Panc1 (cell line): Measurements from ENCODE around the gene TRAF3IP1. TPM values are rescaled to one million over a fixed set of nuclear protein-coding genes. Genes with fewer than 3 reads are reported as not detected.

Source experiments
- ATAC-seq: fragments of 200-7000 bp; cut with Tn5 transposase; 2 replicates; pipeline ENCODE4 v1.9.1; 2020; ENCODE audit warnings: mild to moderate bottlenecking, moderate library complexity
- BruUV-seq: library from RNA; stranded (reverse); fragments of 400-500 nt; replicated peaks from 2 replicates; lab custom pipeline; 2021; lab: Mats Ljungman, UMichigan
- CTCF ChIA-PET: fragments of 300-600 bp; sonication (Branson Sonifier 250); formaldehyde crosslinking; loops from one replicate; lab custom pipeline; 2022; ENCODE audit warnings: antibody characterized with exemption; lab: Charles Lee
- POLR2A ChIA-PET: fragments of 300-600 bp; sonication (Branson Sonifier 250); formaldehyde crosslinking; loops from one replicate; lab custom pipeline; 2022; ENCODE audit warnings: antibody characterized with exemption; lab: Charles Lee
- DNase-seq: peaks from one replicate; pipeline ENCODE4 v3.0.0-alpha.2; 2010; ENCODE audit warnings: low read depth, low spot score
- H3K27ac ChIP-seq: 2 replicates; pipeline ENCODE4 v1.5.1; 2011; ENCODE audit warnings: mild to moderate bottlenecking, low read length, inconsistent platforms
- H3K27me3 ChIP-seq: fragments of 200-500 bp; sonication (Bioruptor generic); 2 replicates; pipeline ENCODE4 v1.6.0; 2014; ENCODE audit warnings: low read length, inconsistent platforms; ENCODE audit not compliant: control insufficient read depth, insufficient read depth
- H3K36me3 ChIP-seq: fragments of 200-500 bp; sonication (Bioruptor generic); 2 replicates; pipeline ENCODE4 v1.5.1; 2014; ENCODE audit warnings: inconsistent platforms, mild to moderate bottlenecking, low read length, moderate library complexity; ENCODE audit not compliant: control insufficient read depth, insufficient read depth
- H3K4me1 ChIP-seq: 2 replicates; pipeline ENCODE4 v1.5.1; 2011; ENCODE audit warnings: inconsistent platforms, mild to moderate bottlenecking, low read length, moderate library complexity; ENCODE audit not compliant: control insufficient read depth, insufficient read depth
- H3K4me3 ChIP-seq, 2 experiments: 2 replicates each; pipeline ENCODE4 v1.5.1; 2011 to 2012; ENCODE audit warnings: low read depth in 2 of 2, low read length in 2 of 2, mild to moderate bottlenecking in 2 of 2, inconsistent platforms in 1 of 2, moderate library complexity in 1 of 2
- H3K9me3 ChIP-seq: fragments of 200-500 bp; sonication (Bioruptor generic); 2 replicates; pipeline ENCODE4 v1.5.1; 2014; ENCODE audit warnings: low read depth, mild to moderate bottlenecking, inconsistent platforms, low read length, moderate library complexity; ENCODE audit not compliant: control insufficient read depth, insufficient read depth
- CTCF ChIP-seq: fragments of 450-650 bp; IDR thresholded peaks from 2 replicates; pipeline ENCODE4 v1.5.1; 2017; ENCODE audit warnings: mild to moderate bottlenecking
- POLR2AphosphoS5 ChIP-seq: IDR thresholded peaks from 2 replicates; pipeline ENCODE4 v1.6.1; 2012; ENCODE audit warnings: mild to moderate bottlenecking, low read depth, low read length, moderate library complexity
- REST ChIP-seq, 2 experiments: IDR thresholded peaks; 2 replicates each; pipeline ENCODE4 v1.6.1; 2011 to 2012; ENCODE audit warnings: low read depth in 2 of 2, control low read depth in 1 of 2, low read length in 1 of 2, mild to moderate bottlenecking in 1 of 2, moderate library complexity in 1 of 2; ENCODE audit not compliant: insufficient read depth in 1 of 2
- SIN3A ChIP-seq: IDR thresholded peaks from 2 replicates; pipeline ENCODE4 v1.6.1; 2012; ENCODE audit warnings: low read depth, mild to moderate bottlenecking, low read length, moderate library complexity, borderline replicate concordance; ENCODE audit not compliant: insufficient read depth
- TCF7L2 ChIP-seq: IDR thresholded peaks from 2 replicates; pipeline ENCODE4 v1.6.1; 2011; ENCODE audit warnings: mild to moderate bottlenecking, low read depth, low read length, inconsistent platforms
- in situ Hi-C: cut with HindIII; loops from 2 replicates; pipeline ENCODE4 v1.10.0; 2016; ENCODE audit warnings: low sequenced_read_pairs, low pct_unique_long_range_greater_than_20kb
- intact Hi-C: fragments of 100-400 bp; cut with micrococcal nuclease; formaldehyde crosslinking; loops from one replicate; pipeline ENCODE4 v1.10.0; 2022; ENCODE audit not compliant: unreplicated experiment
- total RNA-seq: library from RNA; stranded (reverse); gene quantifications from one replicate; pipeline ENCODE4 v1.2.1, GENCODE V29; 2021; ENCODE audit not compliant: unreplicated experiment

The TRAF3IP1 gene
- total RNA-seq, 1 experiment from 2014 or later = 23.4 TPM

GRCh38 chr2:238325694-238326093 lies 5.4 kb downstream of the TRAF3IP1 start:
- in situ Hi-C loops = no loop called here
- intact Hi-C loops = no loop called here
- no peak overlapping the region for H3K4me3 ChIP-seq
- no peaks in the 10 kb centered on the region for H3K9me3 ChIP-seq
- TF ChIP-seq CTCF = no peak
- TF ChIP-seq REST (IDR thresholded peaks at IDR 0.05; ENCODE audit: insufficient read depth in 1 of 2, low read depth in 2 of 2, low read length in 1 of 2) = no peak
- TF ChIP-seq SIN3A = no peak
- TF ChIP-seq TCF7L2 = no peak
- TSS peak; percentile 35 for BruUV-seq
- CTCF ChIA-PET = no interaction called here
- POLR2A ChIA-PET = no interaction called here
- 0 out of 2 replicates have a peak, but pooled peaks cover 2% of the 10 kb centered on the region for H3K36me3 ChIP-seq
- DNase-seq (no peak), ATAC-seq (no peak)
- H3K27ac ChIP-seq = no peak overlapping the region
- H3K4me1 ChIP-seq = peaks cover 9% of the 10 kb centered on the region; the same call in 1 of the 2 replicates
- no peaks in the 10 kb centered on the region for H3K27me3 ChIP-seq

DNA sequence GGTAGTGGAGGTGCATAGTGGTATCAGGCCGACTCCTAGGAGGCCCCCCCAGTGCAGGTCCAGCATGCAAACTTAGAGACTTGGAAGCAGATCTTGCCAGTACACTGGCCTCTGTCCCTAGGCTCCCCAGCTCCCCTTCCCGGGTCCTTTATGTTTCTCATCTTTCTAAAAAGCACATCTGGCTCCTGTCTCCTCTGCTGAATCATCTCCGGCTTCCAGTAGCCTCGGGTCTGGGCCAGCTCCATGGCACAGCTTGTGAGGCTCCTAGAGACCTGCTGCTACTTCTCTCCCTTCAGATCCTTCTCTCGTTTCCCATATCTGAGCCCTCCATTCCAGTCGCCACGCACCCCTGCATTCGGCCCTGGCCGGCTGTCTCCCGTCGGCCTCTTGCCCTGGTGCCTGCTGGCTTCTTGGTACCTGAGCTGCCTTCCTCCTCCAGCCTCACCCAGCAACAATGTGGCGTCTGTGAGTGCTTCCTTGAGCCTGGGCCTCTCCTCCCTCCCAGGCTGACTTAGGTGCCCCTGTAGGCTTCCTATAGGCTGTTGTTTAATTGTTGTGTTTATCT lies 6.6 kb downstream of the TRAF3IP1 start:
- CTCF ChIA-PET = no interaction called here
- H3K36me3 ChIP-seq = 0 out of 2 replicates have a peak, but pooled peaks cover 2% of the 10 kb centered on the region

More for the DNA sequence above, 6.6 kb downstream of the TRAF3IP1 start:
- no peak overlapping the region for H3K27ac ChIP-seq
- no peaks in the 10 kb centered on the region for H3K27me3 ChIP-seq
- DNase-seq (no peak), ATAC-seq (no peak)
- no peaks in the 10 kb centered on the region for H3K4me1 ChIP-seq
- no peak overlapping the region for H3K4me3 ChIP-seq
- POLR2A ChIA-PET = no interaction called here
- intact Hi-C loops = no loop called here
- BruUV-seq = no TSS peak
- in situ Hi-C loops = no loop called here
- H3K9me3 ChIP-seq = no peaks in the 10 kb centered on the region
- TF ChIP-seq TCF7L2 = no peak
- TF ChIP-seq REST (IDR thresholded peaks at IDR 0.05; ENCODE audit: insufficient read depth in 1 of 2, low read depth in 2 of 2, low read length in 1 of 2) = no peak
- TF ChIP-seq POLR2AphosphoS5 = no peak
- TF ChIP-seq SIN3A = no peak
- no peak for TF ChIP-seq CTCF
